HEK293 (cell line): ENCODE data around the gene PDE4B.

Experiments
- CTCF ChIA-PET: fragments of 350-600 bp; formaldehyde crosslinking; extraction: SDS; loops from one replicate; lab custom pipeline; 2021; ENCODE audit warnings: antibody characterized with exemption; lab: Yijun Ruan, JAX
- POLR2A ChIA-PET: fragments of 300-600 bp; formaldehyde crosslinking; extraction: SDS; loops from one replicate; lab custom pipeline; 2020; ENCODE audit warnings: antibody characterized with exemption, inconsistent platforms; lab: Yijun Ruan, JAX
- H3K27ac ChIP-seq: fragments of 200-500 bp; sonication (Bioruptor generic); 2 replicates; pipeline ENCODE4 v1.5.1; 2014; ENCODE audit warnings: low read depth, low read length, control low read depth, inconsistent platforms; ENCODE audit errors: extremely low read depth
- H3K36me3 ChIP-seq, 2 experiments: fragments of 200-500 bp in 1 of 2; sonication (Bioruptor generic) in 1 of 2; 1 replicate in 1 of 2; 2 replicates in 1 of 2; pipeline ENCODE4 v1.5.1; 2014 to 2017; ENCODE audit warnings: inconsistent platforms in 2 of 2, low read length in 2 of 2; ENCODE audit not compliant: control insufficient read depth in 2 of 2, insufficient read depth in 1 of 2
- H3K4me1 ChIP-seq: fragments of 200-500 bp; sonication (Bioruptor generic); 2 replicates; pipeline ENCODE4 v1.5.1; 2014; ENCODE audit warnings: mild to moderate bottlenecking, low read length, inconsistent platforms; ENCODE audit not compliant: control insufficient read depth, insufficient read depth
- H3K4me3 ChIP-seq: 2 replicates; pipeline ENCODE4 v1.5.1; 2011; ENCODE audit warnings: low read depth, mild to moderate bottlenecking, control low read depth, low read length, moderate library complexity
- H3K9me3 ChIP-seq: fragments of 200-500 bp; sonication (Bioruptor generic); 2 replicates; pipeline ENCODE4 v1.5.1; 2014; ENCODE audit warnings: low read depth, low read length, inconsistent platforms; ENCODE audit not compliant: control insufficient read depth, insufficient read depth
- BCL11B ChIP-seq: fragments of 450-650 bp; formaldehyde crosslinking; IDR thresholded peaks from 2 replicates; pipeline ENCODE4 v1.5.1; 2016; ENCODE audit warnings: low read depth, missing biosample characterization, missing genetic modification characterization
- KLF7 ChIP-seq: fragments of 450-650 bp; formaldehyde crosslinking; IDR thresholded peaks from 2 replicates; pipeline ENCODE4 v1.5.1; 2016; ENCODE audit warnings: missing biosample characterization, missing genetic modification characterization, borderline replicate concordance
- PRDM4 ChIP-seq: fragments of 450-650 bp; formaldehyde crosslinking; IDR thresholded peaks from 2 replicates; pipeline ENCODE4 v1.5.1; 2017; ENCODE audit warnings: missing biosample characterization, missing genetic modification characterization
- YY2 ChIP-seq: fragments of 450-650 bp; formaldehyde crosslinking; IDR thresholded peaks from 2 replicates; pipeline ENCODE4 v1.5.1; 2016; ENCODE audit warnings: missing biosample characterization, missing genetic modification characterization
- ZBTB48 ChIP-seq: fragments of 450-650 bp; formaldehyde crosslinking; IDR thresholded peaks from 2 replicates; pipeline ENCODE4 v1.5.1; 2016; ENCODE audit warnings: missing biosample characterization, missing genetic modification characterization
- ZBTB49 ChIP-seq: fragments of 450-650 bp; formaldehyde crosslinking; IDR thresholded peaks from 2 replicates; pipeline ENCODE4 v1.5.1; 2016; ENCODE audit warnings: missing biosample characterization, missing genetic modification characterization, low read depth
- ZNF138 ChIP-seq: fragments of 450-650 bp; formaldehyde crosslinking; IDR thresholded peaks from 2 replicates; pipeline ENCODE4 v1.5.1; 2016; ENCODE audit warnings: missing biosample characterization, missing genetic modification characterization, borderline replicate concordance
- ZNF2 ChIP-seq: fragments of 450-650 bp; formaldehyde crosslinking; IDR thresholded peaks from 2 replicates; pipeline ENCODE4 v1.5.1; 2016; ENCODE audit warnings: missing biosample characterization, missing genetic modification characterization
- ZNF280D ChIP-seq: fragments of 450-650 bp; formaldehyde crosslinking; IDR thresholded peaks from 2 replicates; pipeline ENCODE4 v1.5.1; 2016; ENCODE audit warnings: missing biosample characterization, missing genetic modification characterization
- ZNF292 ChIP-seq: fragments of 450-650 bp; formaldehyde crosslinking; IDR thresholded peaks from 2 replicates; pipeline ENCODE4 v1.5.1; 2016; ENCODE audit warnings: low read depth, missing biosample characterization, missing genetic modification characterization, borderline replicate concordance
- ZNF354C ChIP-seq: fragments of 450-650 bp; formaldehyde crosslinking; IDR thresholded peaks from 2 replicates; pipeline ENCODE4 v1.5.1; 2016; ENCODE audit warnings: missing biosample characterization, missing genetic modification characterization, low read depth, borderline replicate concordance
- ZNF362 ChIP-seq: fragments of 450-650 bp; formaldehyde crosslinking; IDR thresholded peaks from 2 replicates; pipeline ENCODE4 v1.5.1; 2016; ENCODE audit warnings: missing biosample characterization, missing genetic modification characterization
- ZNF366 ChIP-seq: fragments of 450-650 bp; formaldehyde crosslinking; conservative IDR thresholded peaks from 2 replicates; pipeline ENCODE4 v1.5.1; 2016; ENCODE audit warnings: missing biosample characterization, missing genetic modification characterization
- ZNF426 ChIP-seq: fragments of 450-650 bp; formaldehyde crosslinking; IDR thresholded peaks from 2 replicates; pipeline ENCODE4 v1.5.1; 2017; ENCODE audit warnings: missing biosample characterization, missing genetic modification characterization, mild to moderate bottlenecking, inconsistent platforms, moderate library complexity
- ZNF433 ChIP-seq: fragments of 450-650 bp; formaldehyde crosslinking; IDR thresholded peaks from 2 replicates; pipeline ENCODE4 v1.5.1; 2016; ENCODE audit warnings: missing biosample characterization, missing genetic modification characterization, low read depth
- ZNF521 ChIP-seq: fragments of 450-650 bp; formaldehyde crosslinking; IDR thresholded peaks from 2 replicates; pipeline ENCODE4 v1.5.1; 2017; ENCODE audit warnings: missing biosample characterization, mild to moderate bottlenecking, missing genetic modification characterization
- ZNF558 ChIP-seq: fragments of 450-650 bp; formaldehyde crosslinking; IDR thresholded peaks from 2 replicates; pipeline ENCODE4 v1.5.1; 2016; ENCODE audit warnings: missing biosample characterization, missing genetic modification characterization
- ZNF621 ChIP-seq: fragments of 450-650 bp; formaldehyde crosslinking; IDR thresholded peaks from 2 replicates; pipeline ENCODE4 v1.5.1; 2017; ENCODE audit warnings: missing biosample characterization, missing genetic modification characterization
- ZNF623 ChIP-seq: fragments of 450-650 bp; formaldehyde crosslinking; IDR thresholded peaks from 2 replicates; pipeline ENCODE4 v1.5.1; 2016; ENCODE audit warnings: missing biosample characterization, missing genetic modification characterization
- ZNF664 ChIP-seq: fragments of 450-650 bp; formaldehyde crosslinking; IDR thresholded peaks from 2 replicates; pipeline ENCODE4 v1.5.1; 2016; ENCODE audit warnings: missing biosample characterization, missing genetic modification characterization
- TF ChIP-seq, protein P1 (sequence below): fragments of 450-650 bp; IDR thresholded peaks from 2 replicates; pipeline ENCODE4 v1.5.1; 2018; ENCODE audit warnings: missing biosample characterization, mild to moderate bottlenecking, missing genetic modification characterization
- TF ChIP-seq, protein P2 (sequence below): fragments of 450-650 bp; formaldehyde crosslinking; IDR thresholded peaks from 2 replicates; pipeline ENCODE4 v1.5.1; 2016; ENCODE audit warnings: missing biosample characterization, missing genetic modification characterization

The PDE4B gene

GRCh38 chr1:66295803-66296202 lies 503.1 kb downstream of the PDE4B start:
- ChIA-PET CTCF (interaction anchor here (0.7 kb wide), 1 partner anchor 40 kb away, joined by 3 read pairs; no protein-coding TSS in a partner anchor), POLR2A (no interaction called here)
- Histone ChIP-seq H3K4me3 (no peak overlapping the region), H3K9me3 (no peaks in the 10 kb centered on the region), H3K36me3 (no peaks in the 10 kb centered on the region), H3K27ac (no peak overlapping the region), H3K4me1 (peaks cover 8% of the 10 kb centered on the region; the same call in 1 of the 2 replicates)
- TF ChIP-seq ZNF138 (no peak), ZNF354C (no peak), ZNF366 (tag by site-specific recombination) (no peak), ZNF664 (tag by site-specific recombination) (no peak), ZNF558 (tag by site-specific recombination) (no peak), ZNF433 (tag by site-specific recombination) (no peak), ZNF2 (tag by site-specific recombination) (no peak), ZNF521 (no peak)

DNA sequence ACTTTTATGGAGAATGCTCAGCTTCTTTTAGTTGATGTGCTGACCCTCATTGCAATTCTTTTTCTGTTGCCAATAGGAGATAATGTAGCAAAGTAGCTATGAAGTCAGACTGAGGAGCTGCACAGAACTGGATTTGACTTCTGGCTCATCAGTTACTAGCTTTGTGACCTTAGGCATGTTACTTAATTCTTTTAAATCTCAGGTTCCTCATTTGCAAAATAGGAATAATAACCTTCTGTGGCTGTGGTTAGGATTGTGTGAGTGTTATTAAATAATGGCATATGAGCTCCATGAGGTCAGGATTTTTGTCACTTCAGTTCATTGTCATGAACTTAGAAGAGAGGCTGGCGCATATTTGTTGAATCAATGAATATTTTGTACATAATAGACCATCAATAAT lies 503.7 kb downstream of the PDE4B start:
- TF ChIP-seq KLF7 (tag by site-specific recombination) (no peak), ZNF426 (tag by site-specific recombination) (no peak), PRDM4 (tag by site-specific recombination) (no peak), BCL11B (tag by site-specific recombination) (no peak), ZNF621 (tag by site-specific recombination) (no peak), YY2 (tag by site-specific recombination) (no peak), ZBTB48 (tag by site-specific recombination) (no peak), ZNF362 (tag by site-specific recombination) (no peak), ZNF280D (tag by site-specific recombination) (no peak), ZNF623 (tag by site-specific recombination) (no peak), ZNF292 (tag by site-specific recombination) (no peak), ZBTB49 (tag by site-specific recombination) (no peak)
- TF ChIP-seq, protein P1, sequence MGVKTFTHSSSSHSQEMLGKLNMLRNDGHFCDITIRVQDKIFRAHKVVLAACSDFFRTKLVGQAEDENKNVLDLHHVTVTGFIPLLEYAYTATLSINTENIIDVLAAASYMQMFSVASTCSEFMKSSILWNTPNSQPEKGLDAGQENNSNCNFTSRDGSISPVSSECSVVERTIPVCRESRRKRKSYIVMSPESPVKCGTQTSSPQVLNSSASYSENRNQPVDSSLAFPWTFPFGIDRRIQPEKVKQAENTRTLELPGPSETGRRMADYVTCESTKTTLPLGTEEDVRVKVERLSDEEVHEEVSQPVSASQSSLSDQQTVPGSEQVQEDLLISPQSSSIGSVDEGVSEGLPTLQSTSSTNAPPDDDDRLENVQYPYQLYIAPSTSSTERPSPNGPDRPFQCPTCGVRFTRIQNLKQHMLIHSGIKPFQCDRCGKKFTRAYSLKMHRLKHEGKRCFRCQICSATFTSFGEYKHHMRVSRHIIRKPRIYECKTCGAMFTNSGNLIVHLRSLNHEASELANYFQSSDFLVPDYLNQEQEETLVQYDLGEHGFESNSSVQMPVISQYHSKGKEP (tag by site-specific recombination) = no peak
- TF ChIP-seq, protein P2, sequence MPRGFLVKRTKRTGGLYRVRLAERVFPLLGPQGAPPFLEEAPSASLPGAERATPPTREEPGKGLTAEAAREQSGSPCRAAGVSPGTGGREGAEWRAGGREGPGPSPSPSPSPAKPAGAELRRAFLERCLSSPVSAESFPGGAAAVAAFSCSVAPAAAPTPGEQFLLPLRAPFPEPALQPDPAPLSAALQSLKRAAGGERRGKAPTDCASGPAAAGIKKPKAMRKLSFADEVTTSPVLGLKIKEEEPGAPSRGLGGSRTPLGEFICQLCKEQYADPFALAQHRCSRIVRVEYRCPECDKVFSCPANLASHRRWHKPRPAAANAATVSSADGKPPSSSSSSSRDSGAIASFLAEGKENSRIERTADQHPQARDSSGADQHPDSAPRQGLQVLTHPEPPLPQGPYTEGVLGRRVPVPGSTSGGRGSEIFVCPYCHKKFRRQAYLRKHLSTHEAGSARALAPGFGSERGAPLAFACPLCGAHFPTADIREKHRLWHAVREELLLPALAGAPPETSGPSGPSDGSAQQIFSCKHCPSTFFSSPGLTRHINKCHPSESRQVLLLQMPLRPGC (tag by site-specific recombination) = no peak
- TF ChIP-seq, all 188 proteins: peak for 0
- Histone ChIP-seq H3K9me3 (no peaks in the 10 kb centered on the region), H3K27ac (no peak overlapping the region), H3K4me3 (no peak overlapping the region), H3K4me1 (peaks cover 4% of the 10 kb centered on the region; the same call in 1 of the 2 replicates), H3K36me3 (no peaks in the 10 kb centered on the region)
- ChIA-PET POLR2A (no interaction called here), CTCF (interaction anchor here (0.7 kb wide), 1 partner anchor 40 kb away, joined by 3 read pairs; no protein-coding TSS in a partner anchor)
